ENCODE measurements around the gene ANKRD28. TPM values are rescaled to one million over a fixed set of nuclear protein-coding genes. Genes with fewer than 3 reads are reported as not detected.
A peak's percentile ranks its signal among the peaks of the same experiment; 100 is the strongest.

The ANKRD28 gene
- total and polyA plus RNA-seq, 2 of the 13 experiments (the other 11 are each of a cell fraction or from before 2014, with no cell fraction given): 21.0 to 28.9 TPM

- H3K27ac ChIP-seq (ENCODE audit: extremely low read length, insufficient read depth, low read length): no peak overlapping the region
- peaks cover 40% of the 10 kb centered on the region for H3K79me2 ChIP-seq (ENCODE audit: insufficient read depth, low read length)
- ATAC-seq: no peak
- no peak overlapping the region for H3K9ac ChIP-seq (ENCODE audit: insufficient read depth, low read depth, low read length)
- TF ChIP-seq, protein P1, sequence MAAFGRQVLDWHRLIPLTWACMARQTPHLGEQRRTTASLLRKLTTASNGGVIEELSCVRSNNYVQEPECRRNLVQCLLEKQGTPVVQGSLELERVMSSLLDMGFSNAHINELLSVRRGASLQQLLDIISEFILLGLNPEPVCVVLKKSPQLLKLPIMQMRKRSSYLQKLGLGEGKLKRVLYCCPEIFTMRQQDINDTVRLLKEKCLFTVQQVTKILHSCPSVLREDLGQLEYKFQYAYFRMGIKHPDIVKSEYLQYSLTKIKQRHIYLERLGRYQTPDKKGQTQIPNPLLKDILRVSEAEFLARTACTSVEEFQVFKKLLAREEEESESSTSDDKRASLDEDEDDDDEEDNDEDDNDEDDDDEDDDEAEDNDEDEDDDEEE (CRISPR knock-in tag; IDR thresholded peaks at IDR 0.05): no peak
- no peak for TF ChIP-seq ZNF644 (CRISPR knock-in tag; IDR thresholded peaks at IDR 0.05; ENCODE audit: low read depth)
- TF ChIP-seq HOXA9 (CRISPR knock-in tag; IDR thresholded peaks at IDR 0.05; ENCODE audit: borderline replicate concordance): no peak
- ChIA-PET POLR2A (no interaction called here), CTCF (ENCODE audit: low intra/inter-chr PET ratio, low total read pairs) (no interaction called here)
- no peak for DNase-seq (ENCODE audit: low spot score)
- no peak overlapping the region for H3K4me2 ChIP-seq (ENCODE audit: low read depth, low read length)
- H3K4me3 ChIP-seq (replicated peaks in 1 of 3; ENCODE audit: insufficient read depth in 1 of 3, low read depth in 2 of 3, low read length in 3 of 3): no peak overlapping the region
- no peak overlapping the region for H2AFZ ChIP-seq (ENCODE audit: low read length)
- no peak for FAIRE-seq
- H4K20me1 ChIP-seq (ENCODE audit: insufficient read depth, low read length): 0 out of 2 replicates have a peak, but pooled peaks cover 3% of the 10 kb centered on the region
- peaks cover 27% of the 10 kb centered on the region for H3K4me1 ChIP-seq (ENCODE audit: insufficient read depth, low read length)
- H3K36me3 ChIP-seq (replicated peaks in 1 of 2; ENCODE audit: control insufficient read depth in 1 of 2, insufficient read depth in 2 of 2, low read length in 2 of 2): no peaks in the 10 kb centered on the region
- no peaks in the 10 kb centered on the region for H3K9me3 ChIP-seq (ENCODE audit: low read length)
- intact Hi-C loops (cut with micrococcal nuclease; ENCODE audit: unreplicated experiment) (no loop called here), in situ Hi-C loops (cut with HindIII; ENCODE audit: extremely low pct_ligation_motif_present, low pct_unique_long_range_greater_than_20kb) (no loop called here)
- H3K27me3 ChIP-seq (ENCODE audit: control insufficient read depth in 1 of 2, insufficient read depth in 2 of 2, low read length in 2 of 2): no peaks in the 10 kb centered on the region
- BruUV-seq (replicated peaks): no TSS peak
These were observed 2.5 kb upstream of the ANKRD28 start for GRCh38 chr3:15800327-15800726.

DNA sequence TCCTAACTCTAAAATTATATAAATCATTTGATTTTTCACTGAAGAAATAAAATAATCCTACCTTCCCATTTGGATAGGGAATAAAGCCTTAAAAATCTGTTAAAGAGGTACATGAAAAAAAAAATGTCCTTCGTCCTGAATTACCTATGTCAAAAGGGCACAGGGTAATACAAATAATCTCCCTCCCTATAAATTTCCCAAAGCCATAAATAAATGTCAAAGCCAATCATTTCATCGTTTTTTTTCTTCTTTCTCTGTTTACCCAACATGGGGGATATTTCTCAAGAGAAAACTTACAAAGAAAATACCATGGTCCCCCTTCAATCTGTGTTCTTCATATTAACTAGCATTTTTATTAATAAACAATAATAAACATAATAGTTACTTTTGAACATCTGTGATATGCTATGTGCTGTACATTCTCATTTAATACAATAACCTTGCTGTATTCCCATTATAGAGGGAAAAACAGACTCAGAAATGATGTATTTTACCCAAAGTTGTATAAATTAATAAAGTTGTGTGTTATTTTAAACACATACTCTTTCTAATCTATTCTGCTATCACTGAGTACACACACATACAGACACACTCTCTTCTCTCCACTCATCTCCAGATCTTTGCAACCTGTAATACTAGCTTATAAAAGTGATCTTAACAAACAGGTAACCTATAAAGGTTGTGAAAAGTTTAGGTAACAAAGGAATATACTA is 910 bp upstream of the ANKRD28 start:
- Histone ChIP-seq H3K9ac (ENCODE audit: insufficient read depth, low read depth, low read length) (no peak overlapping the region), H3K79me2 (ENCODE audit: insufficient read depth, low read length) (peaks cover 33% of the 10 kb centered on the region), H3K4me1 (ENCODE audit: insufficient read depth, low read length) (peaks cover 27% of the 10 kb centered on the region), H3K4me3 (replicated peaks in 1 of 3; ENCODE audit: insufficient read depth in 1 of 3, low read depth in 2 of 3, low read length in 3 of 3) (peak overlapping the region in 2 of 3 experiments; percentile 20 to 56; a peak in 3 of 6 replicates), H3K27me3 (ENCODE audit: control insufficient read depth in 1 of 2, insufficient read depth in 2 of 2, low read length in 2 of 2) (no peaks in the 10 kb centered on the region), H3K36me3 (replicated peaks in 1 of 2; ENCODE audit: control insufficient read depth in 1 of 2, insufficient read depth in 2 of 2, low read length in 2 of 2) (no peaks in the 10 kb centered on the region), H2AFZ (ENCODE audit: low read length) (no peak overlapping the region), H3K4me2 (ENCODE audit: low read depth, low read length) (peak overlapping the region; percentile 66), H4K20me1 (ENCODE audit: insufficient read depth, low read length) (0 out of 2 replicates have a peak, but pooled peaks cover 3% of the 10 kb centered on the region), H3K27ac (ENCODE audit: extremely low read length, insufficient read depth, low read length) (peak overlapping the region; percentile 64), H3K9me3 (ENCODE audit: low read length) (no peaks in the 10 kb centered on the region)
- FAIRE-seq (no peak), ATAC-seq (no peak), DNase-seq (ENCODE audit: low spot score) (no peak)
- no TSS peak for BruUV-seq (replicated peaks)
- POLR2A ChIA-PET: no interaction called here
- in situ Hi-C loops (cut with HindIII; ENCODE audit: extremely low pct_ligation_motif_present, low pct_unique_long_range_greater_than_20kb) (no loop called here), intact Hi-C loops (cut with micrococcal nuclease; ENCODE audit: unreplicated experiment) (loop anchor here (10.0 kb wide), 1 partner anchor 194 kb away; the partner anchor contains the start of genes BTD and HACL1)
- 69% methylated on average over 2 of the region's 2 CpGs for WGBS (ENCODE audit: low lambda C conversion rate)
- no peak for TF ChIP-seq RBM39 (IDR thresholded peaks at IDR 0.05; ENCODE audit: low read depth, low read length, poor library complexity, severe bottlenecking)
- TF ChIP-seq KLF6 (CRISPR knock-in tag; IDR thresholded peaks at IDR 0.05): no peak
- no peak for TF ChIP-seq CREM (IDR thresholded peaks at IDR 0.05)
- no peak for TF ChIP-seq CREM (CRISPR knock-in tag; IDR thresholded peaks at IDR 0.05)
- TF ChIP-seq, protein P2, sequence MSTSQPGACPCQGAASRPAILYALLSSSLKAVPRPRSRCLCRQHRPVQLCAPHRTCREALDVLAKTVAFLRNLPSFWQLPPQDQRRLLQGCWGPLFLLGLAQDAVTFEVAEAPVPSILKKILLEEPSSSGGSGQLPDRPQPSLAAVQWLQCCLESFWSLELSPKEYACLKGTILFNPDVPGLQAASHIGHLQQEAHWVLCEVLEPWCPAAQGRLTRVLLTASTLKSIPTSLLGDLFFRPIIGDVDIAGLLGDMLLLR (CRISPR knock-in tag; IDR thresholded peaks at IDR 0.05): no peak
- no peak for TF ChIP-seq ZNF567 (CRISPR knock-in tag; IDR thresholded peaks at IDR 0.05; ENCODE audit: borderline replicate concordance)
- CTCF ChIA-PET (ENCODE audit: low intra/inter-chr PET ratio, low total read pairs): no interaction called here

Data from HepG2 (cell line).